K562 (cell line): ENCODE data around the gene PRDM1. TPM values are rescaled to one million over a fixed set of nuclear protein-coding genes. Genes with fewer than 3 reads are reported as not detected.

Experiments used
- ATAC-seq: fragments of 200-7000 bp; cut with Tn5 transposase; 3 replicates; pipeline ENCODE4 v1.9.1; 2020; ENCODE audit warnings: moderate library complexity
- BruUV-seq: library from RNA; stranded (reverse); fragments of 400-500 nt; replicated peaks from 2 replicates; lab custom pipeline; 2021; lab: Mats Ljungman, UMichigan
- CTCF ChIA-PET: fragments of 300-600 bp; formaldehyde crosslinking; extraction: SDS; loops from one replicate; lab custom pipeline; 2021; ENCODE audit warnings: low intra/inter-chr PET ratio; lab: Yijun Ruan, JAX
- POLR2A ChIA-PET: fragments of 300-600, 350-650 bp; sonication (Branson Sonifier 250); formaldehyde crosslinking; extraction: SDS; loops from one replicate; lab custom pipeline; 2021; ENCODE audit warnings: antibody characterized with exemption, inconsistent platforms; lab: Yijun Ruan, JAX
- DNase-seq, 4 experiments: peaks; one replicate each; pipeline versions ENCODE4 v3.0.0 to v3.0.0-alpha.2; 2011 to 2018; ENCODE audit warnings: low spot score in 3 of 4, mixed read lengths in 3 of 4; ENCODE audit errors: extremely low read depth in 1 of 4
- FAIRE-seq: peaks from 2 replicates; lab custom pipeline; 2011; peaks lifted over from hg19 to GRCh38; lab: Jason Lieb, UNC
- H2AFZ ChIP-seq: 2 replicates; pipeline ENCODE4 v1.6.0; 2011; ENCODE audit warnings: low read depth, low read length, control low read depth, inconsistent platforms
- H3K27ac ChIP-seq: fragments of 200-600 bp; 3 replicates; pipeline ENCODE4 v1.8.0; 2011; ENCODE audit warnings: low read depth, mild to moderate bottlenecking, control low read depth, inconsistent platforms, low read length, moderate library complexity, mixed read lengths; ENCODE audit errors: extremely low read depth
- H3K27me3 ChIP-seq, 2 experiments: fragments of 300-600 bp in 1 of 2; 2 replicates in 1 of 2; 3 replicates in 1 of 2; pipeline versions ENCODE4 v1.6.0 to v1.8.0; 2011; ENCODE audit warnings: inconsistent platforms in 2 of 2, low read length in 2 of 2, mild to moderate bottlenecking in 1 of 2, mixed read lengths in 1 of 2, moderate library complexity in 1 of 2; ENCODE audit not compliant: control insufficient read depth in 2 of 2, insufficient read depth in 2 of 2
- H3K36me3 ChIP-seq: fragments of 300-600 bp; 3 replicates; pipeline ENCODE4 v1.8.0; 2011; ENCODE audit warnings: mild to moderate bottlenecking, low read length, inconsistent platforms; ENCODE audit not compliant: control insufficient read depth, insufficient read depth
- H3K4me1 ChIP-seq, 2 experiments: fragments of 200-600 bp in 1 of 2; replicated peaks in 1 of 2; 2 replicates in 1 of 2; 3 replicates in 1 of 2; pipeline versions ENCODE4 v1.5.1 to v1.8.0; 2011; ENCODE audit warnings: inconsistent platforms in 2 of 2, low read length in 2 of 2, mild to moderate bottlenecking in 1 of 2, mixed read lengths in 1 of 2, moderate library complexity in 1 of 2; ENCODE audit not compliant: control insufficient read depth in 2 of 2, insufficient read depth in 2 of 2
- H3K4me2 ChIP-seq: 2 replicates; pipeline ENCODE4 v1.6.1; 2011; ENCODE audit warnings: low read length, control low read depth, inconsistent platforms, mixed read lengths; ENCODE audit not compliant: insufficient read depth
- H3K4me3 ChIP-seq: fragments of 200-600 bp; sonication (generic), shearing (Covaris generic); 2 replicates; pipeline ENCODE4 v1.5.1; 2016; ENCODE audit warnings: control low read depth, inconsistent platforms
- H3K79me2 ChIP-seq: fragments of 200-600 bp; 3 replicates; pipeline ENCODE4 v1.8.0; 2011; ENCODE audit warnings: low read length, inconsistent platforms; ENCODE audit not compliant: control insufficient read depth, insufficient read depth
- H3K9ac ChIP-seq, 2 experiments: 2 replicates each; pipeline versions ENCODE4 v1.6.0 to v1.6.1; 2011; ENCODE audit warnings: low read depth in 2 of 2, low read length in 2 of 2, control low read depth in 1 of 2, inconsistent platforms in 1 of 2, mild to moderate bottlenecking in 1 of 2, mixed read lengths in 1 of 2; ENCODE audit not compliant: insufficient read depth in 1 of 2
- H3K9me1 ChIP-seq: one replicate; pipeline ENCODE4 v1.6.0; 2011; ENCODE audit warnings: inconsistent platforms, mild to moderate bottlenecking, low read length, moderate library complexity; ENCODE audit not compliant: control insufficient read depth, insufficient read depth
- H3K9me3 ChIP-seq: replicated peaks from 2 replicates; pipeline ENCODE4 v1.5.1; 2011; ENCODE audit warnings: low read depth, low read length, inconsistent platforms; ENCODE audit not compliant: control insufficient read depth, insufficient read depth
- H4K20me1 ChIP-seq: replicated peaks from 2 replicates; pipeline ENCODE4 v1.6.1; 2011; ENCODE audit warnings: low read length, inconsistent platforms, mixed read lengths; ENCODE audit not compliant: control insufficient read depth, insufficient read depth
- ADNP ChIP-seq: fragments of 200-800 bp; sonication (Bioruptor generic); IDR thresholded peaks from 2 replicates; pipeline ENCODE4 v1.6.1; 2016; ENCODE audit warnings: missing genetic modification characterization, missing compliant biosample characterization
- HOXB6 ChIP-seq: fragments of 250-450 bp; sonication (Bioruptor Pico); IDR thresholded peaks from 2 replicates; pipeline ENCODE4 v1.5.1; 2022; ENCODE audit warnings: mild to moderate bottlenecking, borderline replicate concordance
- MEIS2 ChIP-seq: fragments of 450-650 bp; IDR thresholded peaks from 2 replicates; pipeline ENCODE4 v1.6.1; 2014; ENCODE audit warnings: mild to moderate bottlenecking; ENCODE audit not compliant: partially characterized antibody
- NONO ChIP-seq, 2 experiments: fragments of 200-400 bp in 1 of 2; fragments of 450-650 bp in 1 of 2; formaldehyde crosslinking in 1 of 2; IDR thresholded peaks; 2 replicates each; pipeline ENCODE4 v1.6.1; 2017; ENCODE audit warnings: low read depth in 2 of 2, mild to moderate bottlenecking in 2 of 2, moderate library complexity in 2 of 2, low read length in 1 of 2
- NR2C2 ChIP-seq, 2 experiments: fragments of 200-800 bp in 1 of 2; sonication (Bioruptor generic) in 1 of 2; sonication (generic) in 1 of 2; formaldehyde crosslinking in 1 of 2; IDR thresholded peaks; 2 replicates each; pipeline versions ENCODE4 v1.6.1 to v1.8.0; 2016 to 2022; ENCODE audit warnings: mild to moderate bottlenecking in 1 of 2, missing compliant biosample characterization in 1 of 2, missing genetic modification characterization in 1 of 2, missing genetic modification reagents in 1 of 2
- WGBS: fragments of 100-300 bp; shearing (Covaris generic); methylation state at CpG from one replicate; pipeline ENCODE4 v1.1.6; 2016; ENCODE audit warnings: low coverage, mixed read lengths; ENCODE audit not compliant: insufficient coverage; ENCODE audit errors: missing lambda C conversion rate; 5-methylcytosine and 5-hydroxymethylcytosine counted together
- in situ Hi-C: fragments of 300-500 bp; cut with MboI; formaldehyde crosslinking; loops from 4 replicates; pipeline ENCODE4 v1.15.0; 2018; ENCODE audit warnings: inconsistent platforms, mixed read lengths
- intact Hi-C: fragments of 100-400 bp; cut with micrococcal nuclease; formaldehyde crosslinking; loops from 2 replicates; pipeline ENCODE4 v1.14.2; 2022
- polyA plus RNA-seq, 8 experiments: library from polyadenylated mRNA; depleted of rRNA in 4 of 8; stranded (reverse) in 5 of 8; unstranded in 3 of 8; fragments of >200 nt; fragmentation: Nextera tagmentation in 2 of 8; fragmentation: Illumina TruSeq in 1 of 8; extraction: Ambion mirVana in 2 of 8; extraction: Trizol in 1 of 8; gene quantifications; 2 replicates each; pipeline versions ENCODE4 v1.2.1 to v1.2.3, GENCODE V29; 2011 to 2014; ENCODE audit warnings: inconsistent platforms in 1 of 8, missing spikeins in 1 of 8
- total RNA-seq, 7 experiments: library from RNA; depleted of rRNA in 6 of 7; stranded (reverse); fragments of >200 nt in 6 of 7; fragmentation: Illumina TruSeq in 2 of 7; extraction: Trizol in 2 of 7; gene quantifications; 2 replicates each; pipeline versions ENCODE4 v1.2.1 to v1.2.3, GENCODE V29; 2011 to 2021; ENCODE audit warnings: low replicate concordance in 1 of 7
- TF ChIP-seq, protein P1 (sequence below), 2 experiments: fragments of 250-450 bp in 1 of 2; fragments of 450-650 bp in 1 of 2; sonication (Bioruptor Pico) in 1 of 2; IDR thresholded peaks; 2 replicates each; pipeline versions ENCODE4 v1.6.1 to v1.8.0; 2016 to 2021; ENCODE audit warnings: mild to moderate bottlenecking in 2 of 2, moderate library complexity in 2 of 2, missing compliant biosample characterization in 1 of 2, missing genetic modification characterization in 1 of 2
- TF ChIP-seq, protein P2 (sequence below), 2 experiments: IDR thresholded peaks in 1 of 2; conservative IDR thresholded peaks in 1 of 2; 2 replicates each; pipeline ENCODE4 v1.6.1; 2016; ENCODE audit warnings: low read depth in 2 of 2, mild to moderate bottlenecking in 1 of 2, missing compliant biosample characterization in 1 of 2, missing genetic modification characterization in 1 of 2, moderate library complexity in 1 of 2

Gene PRDM1
- total and polyA plus RNA-seq, 9 of the 15 experiments (the other 6 are each of a cell fraction or from before 2014, with no cell fraction given), result 0.09 to 0.89 (median 0.27) TPM

- H3K9me3 ChIP-seq, result no peaks in the 10 kb centered on the region
- H3K27me3 ChIP-seq, result no peaks in the 10 kb centered on the region; a peak in 1 of 5 replicates
- TF ChIP-seq ADNP (tag), result no peak
- TF ChIP-seq, protein P1, sequence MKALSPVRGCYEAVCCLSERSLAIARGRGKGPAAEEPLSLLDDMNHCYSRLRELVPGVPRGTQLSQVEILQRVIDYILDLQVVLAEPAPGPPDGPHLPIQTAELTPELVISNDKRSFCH (CRISPR knock-in tag; IDR thresholded peaks at IDR 0.05), result no peak
- TF ChIP-seq, protein P1 (tag; IDR thresholded peaks at IDR 0.05), result no peak
- no peak for FAIRE-seq
- POLR2A ChIA-PET, result interaction anchor here (0.6 to 1.8 kb wide), 3 partner anchors 9 to 411 kb away, joined by 3 to 6 read pairs (median 3); no protein-coding TSS in a partner anchor
- WGBS, result 0% methylated on average over 1 of the region's 1 CpG
- in situ Hi-C loops (no loop called here), intact Hi-C loops (no loop called here)
- no peak for ATAC-seq
- DNase-seq, result no peak
- no peak overlapping the region for H3K4me2 ChIP-seq
- no peaks in the 10 kb centered on the region for H3K9me1 ChIP-seq
- no peaks in the 10 kb centered on the region for H3K36me3 ChIP-seq
- CTCF ChIA-PET, result no interaction called here
- H3K4me1 ChIP-seq, result no peaks in the 10 kb centered on the region; a peak in 1 of 5 replicates
- no peak overlapping the region for H3K4me3 ChIP-seq
- H3K9ac ChIP-seq, result no peak overlapping the region
- no TSS peak for BruUV-seq
- no peaks in the 10 kb centered on the region for H4K20me1 ChIP-seq
- H3K27ac ChIP-seq, result no peak overlapping the region
- no peaks in the 10 kb centered on the region for H3K79me2 ChIP-seq
- no peak overlapping the region for H2AFZ ChIP-seq
These were observed 29.3 kb upstream of the PRDM1 start for GRCh38 chr6:106056746-106057390.

DNA sequence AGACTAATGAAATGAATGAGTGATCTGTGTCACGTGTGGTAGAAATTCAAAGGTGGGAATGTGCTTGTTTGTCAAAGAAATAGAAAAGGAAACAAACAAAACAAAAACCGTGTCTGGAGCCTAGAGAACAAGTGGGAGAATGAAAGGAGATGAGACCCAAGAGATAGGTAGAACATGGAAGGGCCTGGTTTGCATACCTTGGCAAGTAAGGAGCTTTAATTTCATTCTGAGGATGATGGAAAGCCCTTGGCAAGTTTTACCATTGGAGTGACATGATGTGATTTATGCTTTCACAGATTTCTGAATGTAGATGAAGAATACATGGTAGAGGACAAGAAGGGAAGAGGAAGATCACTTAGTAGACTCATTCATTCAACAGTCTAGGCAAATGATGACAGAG lies 26.8 kb upstream of the PRDM1 start:
- no peaks in the 10 kb centered on the region for H3K9me1 ChIP-seq
- no peak overlapping the region for H2AFZ ChIP-seq
- TF ChIP-seq HOXB6 (CRISPR knock-in tag) (no peak), NR2C2 (CRISPR knock-in tag; IDR thresholded peaks at IDR 0.05) (no peak), NR2C2 (tag; IDR thresholded peaks at IDR 0.05) (no peak), NONO (IDR thresholded peaks at IDR 0.05; ENCODE audit: low read depth in 2 of 2, low read length in 1 of 2) (no peak), MEIS2 (peak; percentile 21)
- TF ChIP-seq, protein P2, sequence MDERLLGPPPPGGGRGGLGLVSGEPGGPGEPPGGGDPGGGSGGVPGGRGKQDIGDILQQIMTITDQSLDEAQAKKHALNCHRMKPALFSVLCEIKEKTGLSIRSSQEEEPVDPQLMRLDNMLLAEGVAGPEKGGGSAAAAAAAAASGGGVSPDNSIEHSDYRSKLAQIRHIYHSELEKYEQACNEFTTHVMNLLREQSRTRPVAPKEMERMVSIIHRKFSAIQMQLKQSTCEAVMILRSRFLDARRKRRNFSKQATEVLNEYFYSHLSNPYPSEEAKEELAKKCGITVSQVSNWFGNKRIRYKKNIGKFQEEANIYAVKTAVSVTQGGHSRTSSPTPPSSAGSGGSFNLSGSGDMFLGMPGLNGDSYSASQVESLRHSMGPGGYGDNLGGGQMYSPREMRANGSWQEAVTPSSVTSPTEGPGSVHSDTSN (CRISPR knock-in tag; IDR thresholded peaks at IDR 0.05; ENCODE audit: low read depth), result no peak
- TF ChIP-seq, protein P2 (tag; conservative IDR thresholded peaks at IDR 0.05; ENCODE audit: low read depth), result peak; percentile 58

More for the DNA sequence above, 26.8 kb upstream of the PRDM1 start:
- ChIA-PET POLR2A (interaction anchor here (2.0 kb wide), 1 partner anchor 9 kb away, joined by 4 read pairs; no protein-coding TSS in a partner anchor), CTCF (no interaction called here)
- 0% methylated on average over 2 of the region's 2 CpGs for WGBS
- peaks cover 0 to 1% of the 10 kb centered on the region in 2 experiments; a peak in 2 of 5 replicates for H3K27me3 ChIP-seq
- in situ Hi-C loops (no loop called here), intact Hi-C loops (no loop called here)
- H3K9me3 ChIP-seq, result no peaks in the 10 kb centered on the region
- DNase-seq, result no peak
- H4K20me1 ChIP-seq, result no peaks in the 10 kb centered on the region
- no peak overlapping the region for H3K9ac ChIP-seq
- no peak for ATAC-seq
- H3K36me3 ChIP-seq, result no peaks in the 10 kb centered on the region
- H3K79me2 ChIP-seq, result no peaks in the 10 kb centered on the region
- H3K4me3 ChIP-seq, result no peak overlapping the region
- H3K27ac ChIP-seq, result no peak overlapping the region
- no peak overlapping the region for H3K4me2 ChIP-seq
- H3K4me1 ChIP-seq, result no peaks in the 10 kb centered on the region; a peak in 1 of 5 replicates
- BruUV-seq, result no TSS peak
- no peak for FAIRE-seq
